GM10248 (cell line): Measurements from ENCODE around the gene TNFRSF1A.
"Not testable (repeated sequence)": the region's sequence is repeated elsewhere in the genome, so short reads cannot be mapped to it uniquely, and the experiment has no call there.

Experiments
- CTCF ChIA-PET: fragments of 300-600 bp; sonication (Branson Sonifier 250); formaldehyde crosslinking; extraction: SDS; loops from one replicate; lab custom pipeline; 2021; ENCODE audit warnings: antibody characterized with exemption; lab: Yijun Ruan, JAX
- POLR2A ChIA-PET: fragments of 350-650 bp; sonication (Branson Sonifier 250); formaldehyde crosslinking; extraction: SDS; loops from one replicate; lab custom pipeline; 2020; ENCODE audit warnings: antibody characterized with exemption; lab: Yijun Ruan, JAX
- DNase-seq: peaks from one replicate; pipeline ENCODE4 v3.0.0; 2012; ENCODE audit errors: extremely low spot score
- CTCF ChIP-seq: IDR thresholded peaks from 2 replicates; pipeline ENCODE4 v1.5.1; 2012; ENCODE audit warnings: mild to moderate bottlenecking, low read depth; ENCODE audit errors: extremely low read depth, missing control alignments, control extremely low read depth

TNFRSF1A gene

DNA sequence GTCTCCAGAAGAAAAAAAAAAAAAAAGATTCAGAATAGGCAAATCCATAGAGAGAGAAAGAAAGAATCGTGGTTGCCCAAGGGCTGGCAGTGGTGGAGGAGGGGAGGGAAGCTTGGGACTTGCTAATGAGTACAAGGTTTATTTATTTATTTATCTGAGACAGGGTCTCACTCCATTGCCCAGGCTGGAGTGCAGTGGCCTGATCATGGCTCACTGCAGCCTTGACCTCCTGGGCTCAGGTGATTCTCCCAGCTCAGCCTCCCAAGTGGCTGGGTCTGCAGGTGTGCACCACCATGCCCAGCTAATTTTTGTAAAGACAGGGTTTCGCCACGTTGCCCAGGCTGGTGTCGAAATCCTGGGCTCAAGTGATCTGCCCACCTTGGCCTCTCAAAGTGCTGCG is 9.7 kb upstream of the TNFRSF1A start:
- DNase-seq: no peak
- ChIA-PET CTCF (interaction anchor here (1.7 kb wide), 1 partner anchor 12 kb away, joined by 5 read pairs; no protein-coding TSS in a partner anchor), POLR2A (no interaction called here)
- TF ChIP-seq CTCF: no peak

DNA sequence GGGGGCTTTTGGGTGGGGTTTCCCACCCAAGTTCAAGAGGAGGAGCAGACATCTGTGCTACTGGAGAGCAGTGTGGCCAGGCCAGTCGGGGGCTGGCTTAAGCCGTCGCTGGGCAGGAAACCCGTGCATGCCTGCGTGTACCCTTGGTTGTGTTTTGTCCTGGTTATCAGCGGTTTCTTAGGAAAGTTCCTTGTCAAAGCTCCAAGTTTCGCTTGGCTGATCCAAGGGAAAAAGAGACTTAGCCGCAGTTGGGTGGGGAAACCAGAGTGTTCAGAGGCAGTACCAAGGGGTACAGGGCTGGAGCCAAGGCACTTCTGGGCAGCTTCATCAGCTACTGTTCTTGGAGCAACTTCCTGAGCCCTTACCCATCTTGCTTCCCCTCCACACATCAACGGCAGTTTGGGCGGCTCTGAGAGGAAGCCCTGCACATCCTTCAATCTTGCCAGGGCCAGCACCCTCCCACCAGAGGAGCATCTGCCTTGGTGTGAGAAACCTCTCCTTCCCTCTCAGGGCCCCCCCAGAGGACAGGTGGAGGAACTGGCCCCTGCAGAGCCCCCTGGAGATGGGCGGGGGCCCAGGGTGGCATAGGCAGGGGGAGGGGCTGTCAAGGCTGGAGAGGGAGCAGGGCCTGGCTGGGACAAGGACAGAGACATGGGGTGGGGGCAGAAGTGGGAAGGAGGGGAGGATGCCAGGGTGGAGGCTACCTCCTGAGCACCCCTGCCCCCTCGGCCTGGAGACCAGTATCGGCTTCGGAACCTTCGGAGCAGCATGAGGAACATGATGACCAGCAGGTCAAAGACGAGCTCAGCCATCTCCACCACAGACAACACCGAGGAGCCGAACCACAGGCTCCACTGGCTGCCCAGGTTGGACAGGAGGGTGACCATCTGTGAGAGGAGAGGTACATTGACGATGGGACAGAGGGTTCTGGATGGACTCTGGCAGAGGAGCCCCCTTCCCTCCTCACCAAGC is 5.8 kb upstream of the TNFRSF1A start:
- no peak for DNase-seq
- no peak for TF ChIP-seq CTCF
- CTCF ChIA-PET: interaction anchor here (0.7 to 2.5 kb wide), 4 partner anchors 8 to 152 kb away, joined by 3 to 8 read pairs (median 4); no protein-coding TSS in a partner anchor
- POLR2A ChIA-PET: no interaction called here

DNA sequence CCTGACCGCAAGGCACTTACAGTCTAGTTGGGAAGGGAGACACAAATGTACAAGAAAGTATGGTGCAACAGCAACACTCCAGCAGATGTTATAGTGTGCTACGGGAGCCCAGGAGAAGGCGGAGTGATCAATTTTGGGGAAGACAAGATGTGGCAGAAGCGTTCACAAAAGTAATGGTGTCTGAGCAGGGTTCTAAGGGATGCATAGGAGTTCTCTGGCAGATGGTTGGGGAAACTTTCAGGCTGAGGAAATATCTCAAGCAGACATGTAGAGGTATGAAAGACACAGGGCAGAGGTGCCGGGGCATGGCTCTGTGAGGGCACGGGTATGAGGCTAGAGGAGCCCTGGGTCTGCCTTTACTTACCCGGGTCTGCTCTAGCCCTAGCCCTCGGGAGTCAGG is 5.1 kb upstream of the TNFRSF1A start:
- DNase-seq: no peak
- POLR2A ChIA-PET: no interaction called here
- no peak for TF ChIP-seq CTCF
- CTCF ChIA-PET: interaction anchor here (1.5 to 2.9 kb wide), 3 partner anchors 8 to 12 kb away, joined by 4 to 12 read pairs (median 8); no protein-coding TSS in a partner anchor

- POLR2A ChIA-PET: no interaction called here
- CTCF ChIA-PET: interaction anchor here (1.1 to 2.9 kb wide), 6 partner anchors 10 to 21 kb away, joined by 3 to 12 read pairs (median 5); no protein-coding TSS in a partner anchor
- TF ChIP-seq CTCF: no peak
- no peak for DNase-seq
Measured at GRCh38 chr12:6346235-6346832, 4.5 kb upstream of the TNFRSF1A start.

- no peak for TF ChIP-seq CTCF
Measured at GRCh38 chr12:6345319-6346091, 3.6 kb upstream of the TNFRSF1A start.

GRCh38 chr12:6344101-6344660 is 2.3 kb upstream of the TNFRSF1A start:
- POLR2A ChIA-PET: interaction anchor here (0.7 kb wide), 1 partner anchor 127 kb away, joined by 4 read pairs; the partner anchor contains the start of gene VAMP1
- CTCF ChIA-PET: interaction anchor here (1.2 to 2.9 kb wide), 5 partner anchors 8 to 121 kb away, joined by 3 to 12 read pairs (median 5); no protein-coding TSS in a partner anchor
- not testable (repeated sequence) for DNase-seq

More at GRCh38 chr12:6345319-6346091, 3.6 kb upstream of the TNFRSF1A start:
- no peak for DNase-seq
- CTCF ChIA-PET: interaction anchor here (1.1 to 2.9 kb wide), 6 partner anchors 9 to 22 kb away, joined by 3 to 12 read pairs (median 5); no protein-coding TSS in a partner anchor
- POLR2A ChIA-PET: no interaction called here
